Measurements from ENCODE around the gene USF2. TPM values are rescaled to one million over a fixed set of nuclear protein-coding genes. Genes with fewer than 3 reads are reported as not detected.

The USF2 gene
- polyA plus RNA-seq, 3 donors, result 2.7 to 248 (median 5.0) TPM

DNA sequence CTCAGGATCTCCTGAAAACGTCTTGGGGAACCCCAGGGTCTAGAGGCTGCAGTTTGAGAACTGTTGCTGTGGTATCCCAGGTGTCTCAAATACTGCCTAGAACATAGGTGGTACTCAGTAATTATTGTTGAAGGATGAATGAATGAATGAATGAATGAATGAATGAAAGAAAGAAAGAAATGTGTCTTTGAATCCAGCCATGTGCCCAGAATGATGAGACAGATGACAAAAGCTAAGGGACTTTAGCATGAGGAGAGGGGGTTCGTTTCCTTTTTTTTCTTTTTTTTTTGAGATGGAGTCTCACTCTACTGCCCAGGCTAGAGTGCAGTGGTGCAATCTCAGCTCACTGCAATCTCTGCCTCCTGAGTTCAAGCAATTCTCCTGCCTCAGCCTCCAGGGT is 12.2 kb upstream of the USF2 start:
- H3K79me2 ChIP-seq (ENCODE audit: insufficient read depth, low read length), result no peaks in the 10 kb centered on the region
- TF ChIP-seq, protein P1, sequence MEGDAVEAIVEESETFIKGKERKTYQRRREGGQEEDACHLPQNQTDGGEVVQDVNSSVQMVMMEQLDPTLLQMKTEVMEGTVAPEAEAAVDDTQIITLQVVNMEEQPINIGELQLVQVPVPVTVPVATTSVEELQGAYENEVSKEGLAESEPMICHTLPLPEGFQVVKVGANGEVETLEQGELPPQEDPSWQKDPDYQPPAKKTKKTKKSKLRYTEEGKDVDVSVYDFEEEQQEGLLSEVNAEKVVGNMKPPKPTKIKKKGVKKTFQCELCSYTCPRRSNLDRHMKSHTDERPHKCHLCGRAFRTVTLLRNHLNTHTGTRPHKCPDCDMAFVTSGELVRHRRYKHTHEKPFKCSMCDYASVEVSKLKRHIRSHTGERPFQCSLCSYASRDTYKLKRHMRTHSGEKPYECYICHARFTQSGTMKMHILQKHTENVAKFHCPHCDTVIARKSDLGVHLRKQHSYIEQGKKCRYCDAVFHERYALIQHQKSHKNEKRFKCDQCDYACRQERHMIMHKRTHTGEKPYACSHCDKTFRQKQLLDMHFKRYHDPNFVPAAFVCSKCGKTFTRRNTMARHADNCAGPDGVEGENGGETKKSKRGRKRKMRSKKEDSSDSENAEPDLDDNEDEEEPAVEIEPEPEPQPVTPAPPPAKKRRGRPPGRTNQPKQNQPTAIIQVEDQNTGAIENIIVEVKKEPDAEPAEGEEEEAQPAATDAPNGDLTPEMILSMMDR (IDR thresholded peaks at IDR 0.05), result no peak
- H3K36me3 ChIP-seq (replicated peaks in 1 of 2; ENCODE audit: control insufficient read depth in 1 of 2, insufficient read depth in 2 of 2, low read length in 2 of 2), result no peaks in the 10 kb centered on the region
- Mint-ChIP-seq H3K9me3 (peaks cover 0 to 3% (median 0%) of the 10 kb centered on the region in 7 donors), H3K36me3 (no peaks in the 10 kb centered on the region), H3K27ac (peak overlapping the region in 1 of 7 donors; percentile 41), H3K4me3 (no peak overlapping the region), H3K27me3 (ENCODE audit: low read depth in 3 of 3) (peaks cover 1 to 17% (median 11%) of the 10 kb centered on the region in 3 donors), H3K4me1 (no peaks in the 10 kb centered on the region)
- no peak overlapping the region for H3K4me3 ChIP-seq (replicated peaks in 1 of 3; ENCODE audit: low read depth in 2 of 3, low read length in 3 of 3)
- no peaks in the 10 kb centered on the region for H3K9me3 ChIP-seq (replicated peaks in 1 of 2; ENCODE audit: control insufficient read depth in 1 of 2, insufficient read depth in 1 of 2, low read length in 2 of 2)
- no peaks in the 10 kb centered on the region for H3K4me1 ChIP-seq (ENCODE audit: control insufficient read depth in 1 of 2, insufficient read depth in 2 of 2, low read length in 2 of 2)
- no peak overlapping the region for H3K9ac ChIP-seq (ENCODE audit: insufficient read depth, low read length, poor library complexity, severe bottlenecking)
- DNase-seq, result no peak
- intact Hi-C loops (cut with micrococcal nuclease), result no loop called here
- H4K20me1 ChIP-seq (ENCODE audit: insufficient read depth, low read length), result no peaks in the 10 kb centered on the region
- no peak overlapping the region for H2AFZ ChIP-seq (ENCODE audit: insufficient read depth, low read depth, low read length, poor library complexity, severe bottlenecking)
- 67% methylated on average over 1 of the region's 2 CpGs for WGBS (ENCODE audit: insufficient coverage)
- H3K27ac ChIP-seq (ENCODE audit: low read depth in 1 of 2, low read length in 2 of 2), result no peak overlapping the region
- peaks cover 0 to 1% of the 10 kb centered on the region in 2 donors for H3K27me3 ChIP-seq (ENCODE audit: control insufficient read depth in 2 of 2, insufficient read depth in 2 of 2, low read length in 2 of 2)
- no peak overlapping the region for H3K4me2 ChIP-seq (replicated peaks; ENCODE audit: extremely low read depth, low read length, poor library complexity, severe bottlenecking)

DNA sequence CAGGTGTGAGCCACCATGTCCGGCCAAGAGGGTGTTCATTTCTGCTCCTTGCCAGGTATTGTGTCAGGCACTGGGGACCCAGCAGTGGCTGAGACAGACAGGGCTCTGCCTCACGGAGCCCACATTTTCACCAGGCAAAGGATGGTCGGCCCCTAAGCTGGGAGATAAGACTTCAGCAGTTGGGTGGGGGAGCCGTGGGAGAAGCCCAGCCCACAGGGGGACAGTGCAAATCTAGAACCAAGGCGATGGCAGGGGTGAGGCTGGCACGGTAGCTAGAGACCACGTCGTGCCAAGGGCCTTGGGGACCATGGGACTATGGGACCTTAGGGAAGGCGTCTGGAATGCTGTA is 11.7 kb upstream of the USF2 start:
- Histone ChIP-seq H3K4me3 (replicated peaks in 1 of 3; ENCODE audit: low read depth in 2 of 3, low read length in 3 of 3) (no peak overlapping the region), H2AFZ (ENCODE audit: insufficient read depth, low read depth, low read length, poor library complexity, severe bottlenecking) (no peak overlapping the region), H3K27me3 (ENCODE audit: control insufficient read depth in 2 of 2, insufficient read depth in 2 of 2, low read length in 2 of 2) (peaks cover 0 to 6% of the 10 kb centered on the region in 2 donors), H3K27ac (ENCODE audit: low read depth in 1 of 2, low read length in 2 of 2) (no peak overlapping the region), H3K79me2 (ENCODE audit: insufficient read depth, low read length) (no peaks in the 10 kb centered on the region), H3K9ac (ENCODE audit: insufficient read depth, low read length, poor library complexity, severe bottlenecking) (no peak overlapping the region), H3K9me3 (replicated peaks in 1 of 2; ENCODE audit: control insufficient read depth in 1 of 2, insufficient read depth in 1 of 2, low read length in 2 of 2) (no peaks in the 10 kb centered on the region), H3K36me3 (replicated peaks in 1 of 2; ENCODE audit: control insufficient read depth in 1 of 2, insufficient read depth in 2 of 2, low read length in 2 of 2) (no peaks in the 10 kb centered on the region), H3K4me2 (replicated peaks; ENCODE audit: extremely low read depth, low read length, poor library complexity, severe bottlenecking) (no peak overlapping the region), H4K20me1 (ENCODE audit: insufficient read depth, low read length) (no peaks in the 10 kb centered on the region), H3K4me1 (ENCODE audit: control insufficient read depth in 1 of 2, insufficient read depth in 2 of 2, low read length in 2 of 2) (no peaks in the 10 kb centered on the region)
- Mint-ChIP-seq H3K4me1 (no peaks in the 10 kb centered on the region), H3K27me3 (ENCODE audit: low read depth in 3 of 3) (peaks cover 6 to 21% (median 7%) of the 10 kb centered on the region in 3 donors), H3K4me3 (no peak overlapping the region), H3K9me3 (peaks cover 0 to 2% (median 0%) of the 10 kb centered on the region in 7 donors), H3K27ac (no peak overlapping the region), H3K36me3 (no peaks in the 10 kb centered on the region)
- WGBS (ENCODE audit: insufficient coverage), result 91% methylated on average over 7 of the region's 9 CpGs
- TF ChIP-seq, protein P1 (IDR thresholded peaks at IDR 0.05), result no peak
- intact Hi-C loops (cut with micrococcal nuclease), result no loop called here
- no peak for DNase-seq
